Measurements from ENCODE around the gene FAM120A. TPM values are rescaled to one million over a fixed set of nuclear protein-coding genes. Genes with fewer than 3 reads are reported as not detected.

The FAM120A gene
- total and polyA plus RNA-seq, 9 of the 15 experiments (the other 6 are each of a cell fraction or from before 2014, with no cell fraction given) = 8.7 to 71.0 (median 42.2) TPM

DNA sequence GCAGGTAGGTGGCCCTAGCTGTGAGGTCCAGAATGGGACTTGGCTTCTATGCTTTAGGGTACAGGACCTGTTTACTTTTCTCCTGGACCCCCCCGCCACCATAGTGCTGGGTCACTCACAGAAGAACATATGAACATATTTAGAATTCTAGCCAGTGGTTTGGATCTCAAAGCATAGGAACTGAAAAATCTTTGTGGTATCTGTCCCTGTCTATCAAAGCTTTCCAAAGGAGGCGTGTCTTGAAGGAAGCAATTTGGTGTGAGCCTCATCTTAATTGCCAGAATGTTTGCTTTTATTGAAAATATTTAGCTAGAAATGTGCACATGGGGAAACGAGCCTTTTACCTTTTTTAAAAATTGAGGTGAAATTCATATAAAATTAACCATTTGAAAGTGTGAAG, 131.1 kb downstream of the FAM120A start:
- Histone ChIP-seq H3K4me1 (replicated peaks in 1 of 2; ENCODE audit: control insufficient read depth in 2 of 2, insufficient read depth in 2 of 2, low read length in 2 of 2) (peaks cover 11 to 30% of the 10 kb centered on the region in 2 experiments), H3K9me3 (replicated peaks; ENCODE audit: control insufficient read depth, insufficient read depth, low read depth, low read length) (no peaks in the 10 kb centered on the region), H4K20me1 (replicated peaks; ENCODE audit: control insufficient read depth, insufficient read depth, low read length) (peaks cover 12% of the 10 kb centered on the region), H2AFZ (ENCODE audit: low read depth, low read length) (no peak overlapping the region), H3K4me2 (ENCODE audit: insufficient read depth, low read length) (peak overlapping the region; percentile 12; the same call in 1 of the 2 replicates), H3K4me3 (no peak overlapping the region), H3K27me3 (ENCODE audit: control insufficient read depth in 2 of 2, insufficient read depth in 2 of 2, low read length in 2 of 2) (no peaks in the 10 kb centered on the region), H3K79me2 (ENCODE audit: control insufficient read depth, insufficient read depth, low read length) (peaks cover 54% of the 10 kb centered on the region), H3K36me3 (ENCODE audit: control insufficient read depth, insufficient read depth, low read length) (no peaks in the 10 kb centered on the region), H3K27ac (ENCODE audit: extremely low read depth, low read depth, low read length) (no peak overlapping the region), H3K9me1 (ENCODE audit: control insufficient read depth, insufficient read depth, low read length) (no peaks in the 10 kb centered on the region), H3K9ac (ENCODE audit: insufficient read depth in 1 of 2, low read depth in 2 of 2, low read length in 2 of 2) (no peak overlapping the region)
- no TSS peak for BruUV-seq (replicated peaks)
- in situ Hi-C loops (cut with MboI) = no loop called here
- 46% methylated on average over 3 of the region's 3 CpGs for WGBS (ENCODE audit: insufficient coverage, low coverage, missing lambda C conversion rate)
- intact Hi-C loops (cut with micrococcal nuclease) = no loop called here
- FAIRE-seq (no peak), ATAC-seq (no peak), DNase-seq (ENCODE audit: extremely low read depth in 1 of 4, low spot score in 3 of 4) (no peak)
- POLR2A ChIA-PET = interaction anchor here (0.5 to 2.4 kb wide), 6 partner anchors 9 to 781 kb away, joined by 3 to 9 read pairs (median 4); no protein-coding TSS in a partner anchor
- CTCF ChIA-PET (ENCODE audit: low intra/inter-chr PET ratio) = no interaction called here
- TF ChIP-seq, protein P1, sequence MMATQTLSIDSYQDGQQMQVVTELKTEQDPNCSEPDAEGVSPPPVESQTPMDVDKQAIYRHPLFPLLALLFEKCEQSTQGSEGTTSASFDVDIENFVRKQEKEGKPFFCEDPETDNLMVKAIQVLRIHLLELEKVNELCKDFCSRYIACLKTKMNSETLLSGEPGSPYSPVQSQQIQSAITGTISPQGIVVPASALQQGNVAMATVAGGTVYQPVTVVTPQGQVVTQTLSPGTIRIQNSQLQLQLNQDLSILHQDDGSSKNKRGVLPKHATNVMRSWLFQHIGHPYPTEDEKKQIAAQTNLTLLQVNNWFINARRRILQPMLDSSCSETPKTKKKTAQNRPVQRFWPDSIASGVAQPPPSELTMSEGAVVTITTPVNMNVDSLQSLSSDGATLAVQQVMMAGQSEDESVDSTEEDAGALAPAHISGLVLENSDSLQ (IDR thresholded peaks at IDR 0.05) = peak; percentile 69
- no peak for TF ChIP-seq ZNF507 (tag; conservative IDR thresholded peaks at IDR 0.05)

GRCh38 chr9:93585259-93585658, 133.8 kb downstream of the FAM120A start:
- peaks cover 42% of the 10 kb centered on the region for H3K79me2 ChIP-seq (ENCODE audit: control insufficient read depth, insufficient read depth, low read length)
- no peak for TF ChIP-seq KLF10 (CRISPR knock-in tag; IDR thresholded peaks at IDR 0.05)
- TF ChIP-seq NRF1 (conservative IDR thresholded peaks at IDR 0.05 in 1 of 2, IDR thresholded peaks at IDR 0.05 in 1 of 2) = no peak
- TF ChIP-seq, protein P2, sequence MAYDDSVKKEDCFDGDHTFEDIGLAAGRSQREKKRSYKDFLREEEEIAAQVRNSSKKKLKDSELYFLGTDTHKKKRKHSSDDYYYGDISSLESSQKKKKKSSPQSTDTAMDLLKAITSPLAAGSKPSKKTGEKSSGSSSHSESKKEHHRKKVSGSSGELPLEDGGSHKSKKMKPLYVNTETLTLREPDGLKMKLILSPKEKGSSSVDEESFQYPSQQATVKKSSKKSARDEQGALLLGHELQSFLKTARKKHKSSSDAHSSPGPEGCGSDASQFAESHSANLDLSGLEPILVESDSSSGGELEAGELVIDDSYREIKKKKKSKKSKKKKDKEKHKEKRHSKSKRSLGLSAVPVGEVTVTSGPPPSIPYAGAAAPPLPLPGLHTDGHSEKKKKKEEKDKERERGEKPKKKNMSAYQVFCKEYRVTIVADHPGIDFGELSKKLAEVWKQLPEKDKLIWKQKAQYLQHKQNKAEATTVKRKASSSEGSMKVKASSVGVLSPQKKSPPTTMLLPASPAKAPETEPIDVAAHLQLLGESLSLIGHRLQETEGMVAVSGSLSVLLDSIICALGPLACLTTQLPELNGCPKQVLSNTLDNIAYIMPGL (CRISPR knock-in tag; IDR thresholded peaks at IDR 0.05) = no peak
- TF ChIP-seq KAT8 (IDR thresholded peaks at IDR 0.05; ENCODE audit: low read depth) = no peak
- TF ChIP-seq, protein P3, sequence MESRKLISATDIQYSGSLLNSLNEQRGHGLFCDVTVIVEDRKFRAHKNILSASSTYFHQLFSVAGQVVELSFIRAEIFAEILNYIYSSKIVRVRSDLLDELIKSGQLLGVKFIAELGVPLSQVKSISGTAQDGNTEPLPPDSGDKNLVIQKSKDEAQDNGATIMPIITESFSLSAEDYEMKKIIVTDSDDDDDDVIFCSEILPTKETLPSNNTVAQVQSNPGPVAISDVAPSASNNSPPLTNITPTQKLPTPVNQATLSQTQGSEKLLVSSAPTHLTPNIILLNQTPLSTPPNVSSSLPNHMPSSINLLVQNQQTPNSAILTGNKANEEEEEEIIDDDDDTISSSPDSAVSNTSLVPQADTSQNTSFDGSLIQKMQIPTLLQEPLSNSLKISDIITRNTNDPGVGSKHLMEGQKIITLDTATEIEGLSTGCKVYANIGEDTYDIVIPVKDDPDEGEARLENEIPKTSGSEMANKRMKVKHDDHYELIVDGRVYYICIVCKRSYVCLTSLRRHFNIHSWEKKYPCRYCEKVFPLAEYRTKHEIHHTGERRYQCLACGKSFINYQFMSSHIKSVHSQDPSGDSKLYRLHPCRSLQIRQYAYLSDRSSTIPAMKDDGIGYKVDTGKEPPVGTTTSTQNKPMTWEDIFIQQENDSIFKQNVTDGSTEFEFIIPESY (CRISPR knock-in tag; IDR thresholded peaks at IDR 0.05) = no peak
- TF ChIP-seq MBD2 (IDR thresholded peaks at IDR 0.05; ENCODE audit: borderline replicate concordance, low read depth) = no peak
- TF ChIP-seq CBFA2T3 (IDR thresholded peaks at IDR 0.05) = no peak
- TF ChIP-seq FOXA3 (CRISPR knock-in tag; conservative IDR thresholded peaks at IDR 0.05 in 1 of 2, IDR thresholded peaks at IDR 0.05 in 1 of 2) = no peak
- TF ChIP-seq MYNN (IDR thresholded peaks at IDR 0.05) = no peak
- no peak for TF ChIP-seq MYNN (CRISPR knock-in tag; IDR thresholded peaks at IDR 0.05)
- in situ Hi-C loops (cut with MboI) = no loop called here

More at GRCh38 chr9:93585259-93585658, 133.8 kb downstream of the FAM120A start:
- Histone ChIP-seq H3K4me2 (ENCODE audit: insufficient read depth, low read length) (no peak overlapping the region), H3K36me3 (ENCODE audit: control insufficient read depth, insufficient read depth, low read length) (no peaks in the 10 kb centered on the region), H3K9ac (ENCODE audit: insufficient read depth in 1 of 2, low read depth in 2 of 2, low read length in 2 of 2) (no peak overlapping the region), H3K27ac (ENCODE audit: extremely low read depth, low read depth, low read length) (no peak overlapping the region), H4K20me1 (replicated peaks; ENCODE audit: control insufficient read depth, insufficient read depth, low read length) (peaks cover 19% of the 10 kb centered on the region), H3K9me3 (replicated peaks; ENCODE audit: control insufficient read depth, insufficient read depth, low read depth, low read length) (no peaks in the 10 kb centered on the region), H3K9me1 (ENCODE audit: control insufficient read depth, insufficient read depth, low read length) (no peaks in the 10 kb centered on the region), H3K4me3 (no peak overlapping the region), H2AFZ (ENCODE audit: low read depth, low read length) (no peak overlapping the region), H3K4me1 (replicated peaks in 1 of 2; ENCODE audit: control insufficient read depth in 2 of 2, insufficient read depth in 2 of 2, low read length in 2 of 2) (peaks cover 11 to 24% of the 10 kb centered on the region in 2 experiments), H3K27me3 (ENCODE audit: control insufficient read depth in 2 of 2, insufficient read depth in 2 of 2, low read length in 2 of 2) (no peaks in the 10 kb centered on the region)
- ChIA-PET CTCF (ENCODE audit: low intra/inter-chr PET ratio) (no interaction called here), POLR2A (interaction anchor here (0.5 kb wide), 1 partner anchor 15 kb away, joined by 3 read pairs; no protein-coding TSS in a partner anchor)
- intact Hi-C loops (cut with micrococcal nuclease) = no loop called here
- DNase-seq (ENCODE audit: extremely low read depth in 1 of 4, low spot score in 3 of 4) (no peak), FAIRE-seq (no peak), ATAC-seq (no peak)
- WGBS (ENCODE audit: insufficient coverage, low coverage, missing lambda C conversion rate) = 95% methylated on average over 4 of the region's 4 CpGs
- BruUV-seq (replicated peaks) = no TSS peak
